Activated CD4-positive, alpha-beta T cell treated with anti-CD3 and anti-CD28 coated beads, Interleukin-10, Interleukin-2, amounts not matched to agents 100 ng/mL and 50 ng/mL, durations not matched to agents 16 hours and 8 hours (primary cell): ENCODE results near the gene C1orf50.

Experiments used
- DNase-seq: peaks from one replicate; pipeline ENCODE4 v3.0.0-alpha.2; 2020

Gene C1orf50

GRCh38 chr1:42765269-42765668, 1.8 kb upstream of the C1orf50 start:
- DNase-seq: no peak

- peak; percentile 51 for DNase-seq
These were observed 963 bp upstream of the C1orf50 start for GRCh38 chr1:42765832-42766740.

GRCh38 chr1:42767510-42768000, 506 bp downstream of the C1orf50 start:
- no peak for DNase-seq

GRCh38 chr1:42768172-42768571, 1.1 kb downstream of the C1orf50 start:
- DNase-seq: no peak

GRCh38 chr1:42769811-42770210, 2.8 kb downstream of the C1orf50 start:
- DNase-seq: no peak

- DNase-seq: peak; percentile 24
These were observed 6.4 kb downstream of the C1orf50 start for GRCh38 chr1:42773420-42773819.

GRCh38 chr1:42774928-42775526, 8.0 kb downstream of the C1orf50 start:
- DNase-seq: no peak

- DNase-seq: no peak
These were observed 9.5 kb downstream of the C1orf50 start for GRCh38 chr1:42776502-42776901.

- peak; percentile 43 for DNase-seq
These were observed 10.8 kb downstream of the C1orf50 start for GRCh38 chr1:42777852-42778251.

GRCh38 chr1:42779725-42780124, 12.7 kb downstream of the C1orf50 start:
- DNase-seq: peak; percentile 30

GRCh38 chr1:42780176-42780575, 13.1 kb downstream of the C1orf50 start:
- DNase-seq: no peak

- DNase-seq: no peak
These were observed 16.0 kb downstream of the C1orf50 start for GRCh38 chr1:42783092-42783491.

- no peak for DNase-seq
These were observed 17.5 kb downstream of the C1orf50 start for GRCh38 chr1:42784547-42784945.

GRCh38 chr1:42784946-42785693, 18.1 kb downstream of the C1orf50 start, which contains the start of gene TMEM269:
TMEM269 (plus strand) TSS chr1:42784991; CDS start chr1:42789894, 4,903 bp downstream.
- peak; percentile 44 for DNase-seq

GRCh38 chr1:42786097-42786496, 19.0 kb downstream of the C1orf50 start:
- no peak for DNase-seq

GRCh38 chr1:42788021-42788420, 21.0 kb downstream of the C1orf50 start:
- DNase-seq: no peak

GRCh38 chr1:42793824-42794223, 26.8 kb downstream of the C1orf50 start:
- DNase-seq: no peak

- DNase-seq: no peak
These were observed 30.4 kb downstream of the C1orf50 start for GRCh38 chr1:42797414-42797813.

- no peak for DNase-seq
These were observed 30.9 kb downstream of the C1orf50 start for GRCh38 chr1:42797979-42798378.

- DNase-seq: no peak
These were observed 34.9 kb downstream of the C1orf50 start for GRCh38 chr1:42801832-42802473.

- DNase-seq: no peak
These were observed 39.1 kb downstream of the C1orf50 start for GRCh38 chr1:42806171-42806570.

- DNase-seq: no peak
These were observed 39.5 kb downstream of the C1orf50 start for GRCh38 chr1:42806593-42806992.
